Lower lobe of right lung (tissue), 2 donors: ENCODE results near the gene TNFRSF12A. TPM values are rescaled to one million over a fixed set of nuclear protein-coding genes. Genes with fewer than 3 reads are reported as not detected.

Experiments
- ATAC-seq, 2 donors: fragments of 200-7000 bp; cut with Tn5 transposase; one replicate each; pipeline ENCODE4 v1.9.1; 2020 to 2022; ENCODE audit warnings: mild to moderate bottlenecking in 2 of 2, moderate library complexity in 2 of 2
- DNase-seq: peaks from one replicate; pipeline ENCODE4 v3.0.0-alpha.2; 2020
- H3K27ac ChIP-seq: fragments of 200-600 bp; one replicate; pipeline ENCODE4 v1.8.0; 2022
- H3K27me3 ChIP-seq: fragments of 200-600 bp; one replicate; pipeline ENCODE4 v1.8.0; 2022; ENCODE audit warnings: low read depth
- H3K36me3 ChIP-seq: fragments of 200-600 bp; one replicate; pipeline ENCODE4 v1.8.0; 2022; ENCODE audit warnings: mild to moderate bottlenecking
- H3K4me1 ChIP-seq: fragments of 200-600 bp; one replicate; pipeline ENCODE4 v1.8.0; 2022
- H3K4me3 ChIP-seq: fragments of 200-600 bp; one replicate; pipeline ENCODE4 v1.8.0; 2022; ENCODE audit warnings: mild to moderate bottlenecking
- H3K9me3 ChIP-seq: fragments of 200-600 bp; one replicate; pipeline ENCODE4 v1.8.0; 2022
- intact Hi-C: fragments of 100-400 bp; cut with DNase I; formaldehyde crosslinking; loops from one replicate; pipeline ENCODE4 v1.11.0; 2022
- total RNA-seq: library from RNA; stranded (reverse); fragmentation: NEBNext Ultra II Directional; extraction: Animal tissue kit (Norgen Biotek cat#: 25700); gene quantifications from one replicate; pipeline ENCODE4 v1.2.1, GENCODE V29; 2021
- TF ChIP-seq, protein P1 (sequence below): fragments of 200-600 bp; IDR thresholded peaks from one replicate; pipeline ENCODE4 v1.8.0; 2022; ENCODE audit warnings: antibody characterized with exemption, mild to moderate bottlenecking
- donor health status: DM: no; HTN: yes; CAD: no; lungs with severe emphysema.

The TNFRSF12A gene
- total RNA-seq, 1 donor from 2014 or later = 28.8 TPM

DNA sequence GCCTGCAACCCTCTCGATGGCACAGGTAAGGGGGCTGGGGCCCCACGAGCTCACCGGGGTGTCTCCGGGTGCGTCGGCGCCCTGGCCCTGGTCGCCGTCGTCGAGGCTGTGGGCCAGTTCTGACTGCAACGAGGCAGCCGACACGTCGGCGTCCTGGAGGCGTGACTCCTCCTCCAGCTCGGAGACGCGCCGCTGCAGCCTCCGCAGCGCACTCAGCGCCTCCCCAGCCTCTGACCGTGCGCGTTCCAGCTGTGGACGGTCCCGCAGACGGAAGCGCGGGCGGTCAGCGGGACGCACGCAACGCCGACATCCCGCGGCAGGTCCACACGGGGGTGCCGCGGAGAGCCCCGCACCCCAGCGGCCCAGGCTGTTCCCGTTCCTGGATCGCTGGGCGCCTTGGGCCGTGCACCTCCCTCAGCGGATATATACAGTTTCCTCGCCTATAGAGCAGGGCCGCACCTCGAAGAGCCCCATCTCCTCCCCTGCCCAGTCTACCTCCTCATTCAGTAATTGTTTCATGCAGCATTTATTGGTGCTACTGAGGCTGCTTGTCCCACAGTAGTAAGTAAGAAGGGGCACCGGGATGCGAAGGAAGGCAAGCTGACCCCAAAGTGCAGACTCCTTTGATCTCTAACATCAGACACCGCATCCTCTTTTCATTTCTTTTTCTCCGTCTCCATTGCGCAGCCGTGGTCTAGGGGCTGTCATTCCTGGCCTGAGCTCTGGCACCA lies 9.5 kb downstream of the TNFRSF12A start:
- no peak overlapping the region for H3K27ac ChIP-seq
- peak overlapping the region; percentile 27 for H3K4me3 ChIP-seq
- peaks cover 56% of the 10 kb centered on the region for H3K27me3 ChIP-seq
- no peaks in the 10 kb centered on the region for H3K9me3 ChIP-seq
- TF ChIP-seq, protein P1, sequence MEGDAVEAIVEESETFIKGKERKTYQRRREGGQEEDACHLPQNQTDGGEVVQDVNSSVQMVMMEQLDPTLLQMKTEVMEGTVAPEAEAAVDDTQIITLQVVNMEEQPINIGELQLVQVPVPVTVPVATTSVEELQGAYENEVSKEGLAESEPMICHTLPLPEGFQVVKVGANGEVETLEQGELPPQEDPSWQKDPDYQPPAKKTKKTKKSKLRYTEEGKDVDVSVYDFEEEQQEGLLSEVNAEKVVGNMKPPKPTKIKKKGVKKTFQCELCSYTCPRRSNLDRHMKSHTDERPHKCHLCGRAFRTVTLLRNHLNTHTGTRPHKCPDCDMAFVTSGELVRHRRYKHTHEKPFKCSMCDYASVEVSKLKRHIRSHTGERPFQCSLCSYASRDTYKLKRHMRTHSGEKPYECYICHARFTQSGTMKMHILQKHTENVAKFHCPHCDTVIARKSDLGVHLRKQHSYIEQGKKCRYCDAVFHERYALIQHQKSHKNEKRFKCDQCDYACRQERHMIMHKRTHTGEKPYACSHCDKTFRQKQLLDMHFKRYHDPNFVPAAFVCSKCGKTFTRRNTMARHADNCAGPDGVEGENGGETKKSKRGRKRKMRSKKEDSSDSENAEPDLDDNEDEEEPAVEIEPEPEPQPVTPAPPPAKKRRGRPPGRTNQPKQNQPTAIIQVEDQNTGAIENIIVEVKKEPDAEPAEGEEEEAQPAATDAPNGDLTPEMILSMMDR = no peak
- peaks cover 18% of the 10 kb centered on the region for H3K36me3 ChIP-seq
- H3K4me1 ChIP-seq = peaks cover 26% of the 10 kb centered on the region
- DNase-seq = no peak
- intact Hi-C loops = no loop called here
- no peak for ATAC-seq

DNA sequence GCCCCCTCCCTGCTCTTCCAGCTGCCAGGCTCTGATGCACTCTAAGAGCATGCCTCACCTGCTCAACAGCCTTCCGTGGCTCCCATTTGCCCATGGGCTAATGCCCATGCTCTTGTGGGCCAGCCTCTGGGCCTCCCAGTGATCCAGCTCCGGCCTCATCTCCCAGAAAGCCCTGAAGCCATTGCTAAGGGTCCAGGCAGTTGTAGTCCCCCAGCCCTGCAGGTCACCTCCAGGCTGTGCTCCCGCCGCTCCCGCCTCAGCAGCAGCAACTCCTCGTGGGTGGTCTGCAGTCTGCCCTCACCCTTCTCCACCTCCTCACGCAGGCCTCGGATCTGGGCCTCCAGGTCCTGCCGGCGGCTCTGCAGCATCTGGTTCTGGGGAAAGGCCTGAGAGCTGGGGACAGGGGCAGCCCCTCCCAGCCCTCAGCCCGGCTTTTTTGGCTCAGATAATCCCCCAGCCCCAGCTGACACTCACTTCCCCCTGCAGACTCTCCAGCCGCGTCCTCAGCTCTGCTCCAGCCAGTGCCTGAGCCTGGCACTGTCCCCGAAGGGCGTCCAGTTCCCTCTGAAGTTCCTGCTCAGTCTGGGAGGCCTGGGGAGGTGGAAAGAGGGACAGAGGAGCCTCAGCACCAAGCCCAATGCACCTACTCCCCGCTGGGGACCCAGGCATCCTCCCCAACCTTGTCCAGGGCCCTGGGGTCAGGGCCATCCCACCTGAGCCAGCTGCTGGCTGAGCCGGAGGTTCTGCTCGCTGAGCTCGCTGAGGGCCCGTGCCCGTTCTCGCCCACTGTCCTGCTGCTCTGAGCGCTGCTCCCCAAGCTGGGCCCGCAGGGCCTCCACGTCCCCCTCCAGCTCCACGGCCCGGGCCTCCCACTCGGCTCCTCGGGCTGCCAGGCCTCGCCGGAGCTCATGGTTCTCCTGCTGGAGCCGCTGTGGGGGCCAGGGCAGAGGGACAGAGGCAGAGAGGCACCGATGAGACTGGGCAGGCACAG lies 10.3 kb downstream of the TNFRSF12A start:
- peaks cover 64% of the 10 kb centered on the region for H3K27me3 ChIP-seq
- no peak for DNase-seq
- H3K36me3 ChIP-seq = peaks cover 18% of the 10 kb centered on the region
- H3K4me3 ChIP-seq = no peak overlapping the region
- H3K9me3 ChIP-seq = no peaks in the 10 kb centered on the region
- no peak overlapping the region for H3K27ac ChIP-seq
- peaks cover 21% of the 10 kb centered on the region for H3K4me1 ChIP-seq
- ATAC-seq = no peak
- TF ChIP-seq, protein P1 = no peak
- intact Hi-C loops = no loop called here

DNA sequence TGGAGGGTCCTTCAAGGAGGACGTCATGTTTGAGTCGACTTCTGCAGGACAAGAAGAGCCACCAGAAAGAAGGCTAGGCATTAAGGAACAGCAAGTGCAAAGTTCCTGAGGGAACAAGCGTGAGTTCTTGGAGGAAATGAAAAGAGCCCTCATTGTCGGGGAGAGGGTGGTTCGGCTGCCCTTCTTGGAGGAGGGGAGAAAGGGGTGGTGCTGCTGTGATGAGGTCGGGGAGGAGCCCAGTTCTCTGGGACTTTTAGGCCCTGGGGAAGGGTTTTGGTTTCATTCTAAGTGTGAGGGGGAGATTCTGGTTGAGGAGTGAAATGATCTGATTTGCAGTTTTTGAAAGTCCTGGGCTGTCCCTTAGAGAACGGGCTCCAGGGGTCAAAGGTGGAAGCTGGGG lies 12.5 kb downstream of the TNFRSF12A start:
- Histone ChIP-seq H3K9me3 (no peaks in the 10 kb centered on the region), H3K4me3 (no peak overlapping the region), H3K27me3 (peaks cover 85% of the 10 kb centered on the region), H3K4me1 (peaks cover 30% of the 10 kb centered on the region), H3K36me3 (no peaks in the 10 kb centered on the region), H3K27ac (no peak overlapping the region)
- DNase-seq (no peak), ATAC-seq (no peak)
- intact Hi-C loops = no loop called here
- TF ChIP-seq, protein P1 = no peak

DNA sequence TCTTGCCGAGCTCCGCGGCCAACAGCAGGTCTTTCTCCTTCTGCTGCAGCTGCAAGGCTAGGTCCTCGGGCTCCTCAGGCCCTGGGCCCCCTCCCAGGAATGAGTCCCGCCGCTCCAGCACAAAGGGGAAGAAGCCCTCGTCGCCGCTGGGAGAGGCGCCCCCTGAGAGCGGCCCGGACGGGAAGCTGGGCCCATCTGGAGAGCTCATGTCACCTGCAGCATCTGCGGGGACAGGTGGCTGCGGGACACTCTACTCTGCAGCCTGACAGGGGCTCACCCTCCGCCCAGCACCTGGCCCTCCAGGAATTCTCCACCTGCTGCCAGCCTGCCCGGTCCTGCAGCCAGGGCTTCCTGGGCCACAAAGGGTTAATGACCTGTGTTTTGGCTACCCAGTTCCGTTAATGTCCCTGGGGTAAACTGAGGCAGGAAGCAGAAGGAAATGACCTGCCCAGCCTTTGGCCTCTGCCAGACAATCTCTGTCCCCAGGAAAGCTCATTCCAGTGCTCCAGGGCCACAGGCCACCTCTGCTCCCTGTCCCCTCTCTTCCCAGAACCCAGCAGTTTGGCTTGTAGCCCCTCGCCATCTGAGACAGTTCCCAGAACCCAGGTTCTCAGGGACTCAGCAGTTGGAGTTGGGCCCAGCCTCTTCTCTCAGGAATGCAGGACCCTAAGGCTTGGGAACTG lies 15.3 kb downstream of the TNFRSF12A start:
- Histone ChIP-seq H3K9me3 (no peaks in the 10 kb centered on the region), H3K4me3 (peak overlapping the region; percentile 48), H3K36me3 (no peaks in the 10 kb centered on the region), H3K27ac (no peak overlapping the region), H3K4me1 (peaks cover 11% of the 10 kb centered on the region), H3K27me3 (peaks cover 89% of the 10 kb centered on the region)
- intact Hi-C loops = no loop called here
- ATAC-seq (no peak), DNase-seq (no peak)
- TF ChIP-seq, protein P1 = no peak
